Nephron (organoid): Measurements from ENCODE around the gene PRDM16.

Experiments
- H3K27ac Mint-ChIP-seq, 3 experiments: 2 replicates each; pipeline ENCODE4 v1.8.0; 2020; ENCODE audit warnings: mixed read lengths in 3 of 3, mild to moderate bottlenecking in 2 of 3, moderate library complexity in 1 of 3
- H3K27me3 Mint-ChIP-seq: 2 replicates; pipeline ENCODE4 v1.8.0; 2021; ENCODE audit warnings: low read depth, mild to moderate bottlenecking, moderate library complexity, mixed read lengths
- H3K36me3 Mint-ChIP-seq: 2 replicates; pipeline ENCODE4 v1.8.0; 2020; ENCODE audit warnings: low read depth, mixed read lengths
- H3K4me1 Mint-ChIP-seq: 2 replicates; pipeline ENCODE4 v1.8.0; 2020; ENCODE audit warnings: mixed read lengths
- H3K4me3 Mint-ChIP-seq, 3 experiments: 2 replicates each; pipeline ENCODE4 v1.8.0; 2020; ENCODE audit warnings: mild to moderate bottlenecking in 3 of 3, mixed read lengths in 3 of 3, moderate library complexity in 2 of 3
- H3K9me3 Mint-ChIP-seq: 2 replicates; pipeline ENCODE4 v1.8.0; 2020; ENCODE audit warnings: mixed read lengths
- TF ChIP-seq, protein P1 (sequence below), 3 experiments: fragments of 200-600 bp; sonication (generic); IDR thresholded peaks; one replicate each; pipeline ENCODE4 v1.5.0; 2021; ENCODE audit warnings: antibody characterized with exemption in 3 of 3; ENCODE audit not compliant: unreplicated experiment in 3 of 3

Gene PRDM16

DNA sequence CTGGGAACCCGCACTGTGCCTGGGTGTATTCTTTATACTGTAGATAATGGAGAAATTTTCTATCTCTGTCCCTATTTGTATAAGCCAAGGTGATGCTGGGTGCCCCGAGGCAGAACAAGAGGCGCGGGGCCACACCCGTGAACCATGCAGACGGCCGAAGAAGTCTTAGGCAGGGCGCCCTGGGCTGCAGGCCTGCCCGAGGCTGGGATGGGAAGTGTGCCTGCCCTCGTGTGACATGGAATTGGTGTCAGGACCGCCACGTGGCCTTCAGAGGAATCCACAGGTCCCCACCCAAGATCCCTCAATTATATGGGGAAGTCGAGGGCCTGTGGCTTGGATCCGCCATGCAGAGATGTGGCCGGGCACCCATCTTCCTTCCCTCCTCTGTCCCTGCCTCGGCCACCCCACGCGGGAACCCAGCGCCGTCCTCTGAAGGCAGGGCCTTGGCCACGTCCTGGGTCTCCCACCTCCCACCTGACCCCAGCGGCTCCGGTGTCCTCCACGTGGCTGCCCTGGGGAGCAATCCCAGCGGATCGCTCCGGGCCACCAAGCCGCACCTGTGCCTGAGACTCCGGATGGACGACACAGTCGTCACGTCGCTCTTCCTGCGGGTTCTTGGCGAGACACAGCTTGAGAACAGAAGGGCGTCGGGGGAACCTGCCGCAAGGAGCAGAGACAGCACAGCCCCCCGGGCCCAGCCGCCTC is 365.6 kb downstream of the PRDM16 start:
- Mint-ChIP-seq H3K27me3 (peaks cover 14% of the 10 kb centered on the region), H3K27ac (no peak overlapping the region), H3K36me3 (peaks cover 8% of the 10 kb centered on the region), H3K4me1 (no peaks in the 10 kb centered on the region), H3K4me3 (no peak overlapping the region), H3K9me3 (no peaks in the 10 kb centered on the region)
- TF ChIP-seq, protein P1, sequence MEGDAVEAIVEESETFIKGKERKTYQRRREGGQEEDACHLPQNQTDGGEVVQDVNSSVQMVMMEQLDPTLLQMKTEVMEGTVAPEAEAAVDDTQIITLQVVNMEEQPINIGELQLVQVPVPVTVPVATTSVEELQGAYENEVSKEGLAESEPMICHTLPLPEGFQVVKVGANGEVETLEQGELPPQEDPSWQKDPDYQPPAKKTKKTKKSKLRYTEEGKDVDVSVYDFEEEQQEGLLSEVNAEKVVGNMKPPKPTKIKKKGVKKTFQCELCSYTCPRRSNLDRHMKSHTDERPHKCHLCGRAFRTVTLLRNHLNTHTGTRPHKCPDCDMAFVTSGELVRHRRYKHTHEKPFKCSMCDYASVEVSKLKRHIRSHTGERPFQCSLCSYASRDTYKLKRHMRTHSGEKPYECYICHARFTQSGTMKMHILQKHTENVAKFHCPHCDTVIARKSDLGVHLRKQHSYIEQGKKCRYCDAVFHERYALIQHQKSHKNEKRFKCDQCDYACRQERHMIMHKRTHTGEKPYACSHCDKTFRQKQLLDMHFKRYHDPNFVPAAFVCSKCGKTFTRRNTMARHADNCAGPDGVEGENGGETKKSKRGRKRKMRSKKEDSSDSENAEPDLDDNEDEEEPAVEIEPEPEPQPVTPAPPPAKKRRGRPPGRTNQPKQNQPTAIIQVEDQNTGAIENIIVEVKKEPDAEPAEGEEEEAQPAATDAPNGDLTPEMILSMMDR (IDR thresholded peaks at IDR 0.05; ENCODE audit: unreplicated experiment in 3 of 3), result no peak

DNA sequence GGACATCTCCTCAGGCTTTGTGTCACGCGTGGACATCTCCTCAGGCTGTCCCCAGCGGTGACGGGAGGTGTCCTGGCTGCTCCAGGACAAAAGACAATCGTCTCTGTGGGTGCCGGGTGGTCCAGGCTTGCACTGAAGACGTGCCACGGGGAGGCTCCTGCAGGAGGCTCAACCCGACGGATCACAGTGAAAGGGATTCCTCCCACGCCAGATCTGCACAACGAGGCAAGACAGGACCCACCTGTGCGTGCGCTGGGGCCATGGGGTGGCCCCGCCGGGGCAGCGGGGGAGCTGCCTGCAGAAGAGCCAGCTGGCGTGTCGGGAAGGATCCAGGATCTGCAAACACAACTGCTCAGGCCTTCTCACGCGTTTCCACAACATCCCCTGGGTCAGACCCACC is 366.7 kb downstream of the PRDM16 start:
- peaks cover 21% of the 10 kb centered on the region for H3K27me3 Mint-ChIP-seq

DNA sequence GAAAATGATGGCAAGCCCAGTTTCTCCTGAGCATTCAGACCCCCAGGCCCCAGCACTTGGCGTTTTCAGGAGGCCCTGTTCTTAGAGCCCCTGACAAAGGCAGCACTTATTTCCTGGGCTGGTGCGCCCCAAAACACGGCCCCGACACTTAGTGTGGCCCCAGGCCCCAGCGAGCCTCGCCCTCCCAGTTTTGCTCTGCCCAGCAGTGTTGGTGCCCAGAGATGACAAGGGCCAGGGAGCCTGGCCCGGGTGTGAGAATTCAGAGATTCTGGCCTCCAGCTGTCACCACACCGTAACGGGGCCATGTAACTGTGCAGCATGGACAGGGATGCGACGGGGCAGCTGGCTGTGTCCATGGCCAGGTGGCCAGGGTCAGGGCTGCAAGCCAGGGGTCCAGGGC is 367.4 kb downstream of the PRDM16 start:
- Mint-ChIP-seq H3K4me1 (no peaks in the 10 kb centered on the region), H3K9me3 (no peaks in the 10 kb centered on the region), H3K36me3 (peaks cover 8% of the 10 kb centered on the region), H3K4me3 (no peak overlapping the region), H3K27ac (no peak overlapping the region), H3K27me3 (peaks cover 28% of the 10 kb centered on the region)
- TF ChIP-seq, protein P1 (IDR thresholded peaks at IDR 0.05; ENCODE audit: unreplicated experiment in 3 of 3), result no peak

More for the DNA sequence above, 366.7 kb downstream of the PRDM16 start:
- TF ChIP-seq, protein P1 (IDR thresholded peaks at IDR 0.05; ENCODE audit: unreplicated experiment in 3 of 3), result no peak
- Mint-ChIP-seq H3K9me3 (no peaks in the 10 kb centered on the region), H3K36me3 (peaks cover 8% of the 10 kb centered on the region), H3K27ac (no peak overlapping the region), H3K4me3 (no peak overlapping the region), H3K4me1 (no peaks in the 10 kb centered on the region)

DNA sequence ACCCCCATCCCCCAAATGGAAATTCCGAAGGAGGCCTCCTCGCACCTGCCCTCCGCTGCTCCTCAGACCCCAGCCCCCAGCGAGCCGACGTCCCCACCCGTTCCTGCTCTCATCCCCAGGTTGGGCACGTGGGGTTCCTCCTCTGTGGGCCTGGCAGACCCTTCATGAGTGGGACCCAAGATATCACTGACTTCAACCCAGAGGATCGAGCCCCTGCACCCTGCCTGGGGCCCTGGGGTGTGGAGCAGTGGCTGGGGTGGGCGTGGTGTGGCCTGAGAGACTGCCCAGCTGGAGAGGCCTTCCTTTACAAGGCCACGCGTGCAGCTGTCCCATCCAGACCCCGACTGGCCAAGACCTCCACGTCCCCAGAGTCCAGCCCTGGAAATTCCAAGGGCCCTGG is 367.9 kb downstream of the PRDM16 start:
- Mint-ChIP-seq H3K4me1 (no peaks in the 10 kb centered on the region), H3K27ac (no peak overlapping the region), H3K4me3 (no peak overlapping the region), H3K27me3 (peaks cover 28% of the 10 kb centered on the region), H3K9me3 (no peaks in the 10 kb centered on the region), H3K36me3 (peaks cover 8% of the 10 kb centered on the region)
- TF ChIP-seq, protein P1 (IDR thresholded peaks at IDR 0.05; ENCODE audit: unreplicated experiment in 3 of 3), result no peak

DNA sequence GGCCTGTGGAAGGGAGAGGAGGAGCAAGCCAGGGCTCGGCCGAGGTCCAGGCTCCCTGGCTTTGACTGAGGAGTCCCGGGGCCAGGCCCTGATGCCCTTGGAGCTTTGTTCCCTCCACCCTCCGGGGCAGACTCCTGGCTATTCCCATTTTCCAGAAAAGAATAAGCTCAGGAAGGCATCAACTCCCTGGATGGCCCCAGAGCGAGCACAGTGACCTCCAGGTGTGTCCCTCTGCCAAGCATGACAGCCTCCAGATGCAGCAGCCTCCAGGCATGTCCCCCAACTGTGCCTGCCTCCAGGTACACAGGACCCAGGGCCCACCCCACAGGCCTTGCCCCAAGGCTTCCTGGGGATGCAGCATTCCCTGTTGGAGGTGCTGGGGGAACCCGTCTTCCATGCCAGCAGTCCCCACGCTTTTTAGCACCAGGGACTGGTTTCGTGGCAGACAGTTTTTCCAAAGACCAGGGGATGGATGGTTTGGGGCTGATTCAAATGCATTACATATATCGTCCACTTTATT is 369.7 kb downstream of the PRDM16 start:
- H3K36me3 Mint-ChIP-seq, result peaks cover 8% of the 10 kb centered on the region
- H3K4me3 Mint-ChIP-seq, result no peak overlapping the region
- H3K4me1 Mint-ChIP-seq, result no peaks in the 10 kb centered on the region
- H3K27me3 Mint-ChIP-seq, result peaks cover 27% of the 10 kb centered on the region
- H3K9me3 Mint-ChIP-seq, result no peaks in the 10 kb centered on the region
- H3K27ac Mint-ChIP-seq, result no peak overlapping the region
- TF ChIP-seq, protein P1 (IDR thresholded peaks at IDR 0.05; ENCODE audit: unreplicated experiment in 3 of 3), result no peak
